ENCODE data around the gene EPRS1. TPM values are rescaled to one million over a fixed set of nuclear protein-coding genes. Genes with fewer than 3 reads are reported as not detected.

The EPRS1 gene
- polyA plus RNA-seq, 2 of the 4 experiments (the other 2 are of a cell fraction), result 69.4 to 113 TPM

DNA sequence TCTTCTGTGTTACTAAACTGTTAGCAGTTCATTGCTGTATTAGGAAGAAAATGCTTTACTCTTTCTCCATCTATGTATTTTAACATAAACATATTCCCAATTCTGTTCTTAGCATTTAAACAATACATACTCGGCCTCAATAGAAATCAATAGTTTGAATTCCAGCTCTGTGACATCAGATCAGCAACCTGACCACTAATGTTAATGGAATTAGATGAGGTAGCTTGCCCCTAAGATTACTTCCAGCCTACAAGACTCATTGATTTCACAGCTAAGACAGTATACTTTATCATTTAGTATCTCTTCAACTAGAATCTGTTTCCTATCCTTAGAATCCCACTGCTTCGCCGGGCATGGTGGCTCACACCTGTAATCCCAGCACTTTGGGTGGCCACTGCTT is 38.9 kb downstream of the EPRS1 start:
- Histone ChIP-seq H3K4me2 (no peak overlapping the region), H3K4me3 (no peak overlapping the region), H3K9me3 (no peaks in the 10 kb centered on the region), H3K4me1 (0 out of 3 replicates have a peak, but pooled peaks cover 5% of the 10 kb centered on the region), H3K27ac (no peak overlapping the region)
- ATAC-seq (no peak), DNase-seq (ENCODE audit: low read depth in 1 of 2, low spot score in 1 of 2) (no peak), FAIRE-seq (no peak)
- POLR2A ChIA-PET, result no interaction called here
- WGBS (ENCODE audit: missing lambda C conversion rate), result 86% methylated on average over 3 of the region's 3 CpGs
- CTCF ChIA-PET, result no interaction called here
- no peak for TF ChIP-seq RFX5 (IDR thresholded peaks at IDR 0.05)
- TF ChIP-seq CBX8 (IDR thresholded peaks at IDR 0.05), result no peak

- TF ChIP-seq MAX (IDR thresholded peaks at IDR 0.05), result no peak
- TF ChIP-seq BCL3 (IDR thresholded peaks at IDR 0.05), result no peak
- TF ChIP-seq, protein P1, sequence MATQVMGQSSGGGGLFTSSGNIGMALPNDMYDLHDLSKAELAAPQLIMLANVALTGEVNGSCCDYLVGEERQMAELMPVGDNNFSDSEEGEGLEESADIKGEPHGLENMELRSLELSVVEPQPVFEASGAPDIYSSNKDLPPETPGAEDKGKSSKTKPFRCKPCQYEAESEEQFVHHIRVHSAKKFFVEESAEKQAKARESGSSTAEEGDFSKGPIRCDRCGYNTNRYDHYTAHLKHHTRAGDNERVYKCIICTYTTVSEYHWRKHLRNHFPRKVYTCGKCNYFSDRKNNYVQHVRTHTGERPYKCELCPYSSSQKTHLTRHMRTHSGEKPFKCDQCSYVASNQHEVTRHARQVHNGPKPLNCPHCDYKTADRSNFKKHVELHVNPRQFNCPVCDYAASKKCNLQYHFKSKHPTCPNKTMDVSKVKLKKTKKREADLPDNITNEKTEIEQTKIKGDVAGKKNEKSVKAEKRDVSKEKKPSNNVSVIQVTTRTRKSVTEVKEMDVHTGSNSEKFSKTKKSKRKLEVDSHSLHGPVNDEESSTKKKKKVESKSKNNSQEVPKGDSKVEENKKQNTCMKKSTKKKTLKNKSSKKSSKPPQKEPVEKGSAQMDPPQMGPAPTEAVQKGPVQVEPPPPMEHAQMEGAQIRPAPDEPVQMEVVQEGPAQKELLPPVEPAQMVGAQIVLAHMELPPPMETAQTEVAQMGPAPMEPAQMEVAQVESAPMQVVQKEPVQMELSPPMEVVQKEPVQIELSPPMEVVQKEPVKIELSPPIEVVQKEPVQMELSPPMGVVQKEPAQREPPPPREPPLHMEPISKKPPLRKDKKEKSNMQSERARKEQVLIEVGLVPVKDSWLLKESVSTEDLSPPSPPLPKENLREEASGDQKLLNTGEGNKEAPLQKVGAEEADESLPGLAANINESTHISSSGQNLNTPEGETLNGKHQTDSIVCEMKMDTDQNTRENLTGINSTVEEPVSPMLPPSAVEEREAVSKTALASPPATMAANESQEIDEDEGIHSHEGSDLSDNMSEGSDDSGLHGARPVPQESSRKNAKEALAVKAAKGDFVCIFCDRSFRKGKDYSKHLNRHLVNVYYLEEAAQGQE (IDR thresholded peaks at IDR 0.05), result no peak
- TF ChIP-seq HMGXB4 (CRISPR knock-in tag; IDR thresholded peaks at IDR 0.05; ENCODE audit: borderline replicate concordance), result no peak
- TF ChIP-seq HOXB5 (CRISPR knock-in tag; IDR thresholded peaks at IDR 0.05), result no peak
- TF ChIP-seq PHF8 (IDR thresholded peaks at IDR 0.05; ENCODE audit: borderline replicate concordance, low read depth), result no peak
- no peak for TF ChIP-seq FOSL2 (IDR thresholded peaks at IDR 0.05)
- TF ChIP-seq FOSL2 (CRISPR knock-in tag; IDR thresholded peaks at IDR 0.05), result no peak
- H3K27ac ChIP-seq, result no peak overlapping the region
- H3K4me3 ChIP-seq, result no peak overlapping the region
- no peaks in the 10 kb centered on the region for H3K9me3 ChIP-seq
- no peak for DNase-seq (ENCODE audit: low read depth in 1 of 2, low spot score in 1 of 2)
- POLR2A ChIA-PET, result no interaction called here
- 78% methylated on average over 5 of the region's 5 CpGs for WGBS (ENCODE audit: missing lambda C conversion rate)
- CTCF ChIA-PET, result no interaction called here
- ATAC-seq, result no peak
- no peak overlapping the region for H3K4me2 ChIP-seq
- 0 out of 3 replicates have a peak, but pooled peaks cover 5% of the 10 kb centered on the region for H3K4me1 ChIP-seq
- FAIRE-seq, result no peak
These were observed 40.8 kb downstream of the EPRS1 start for GRCh38 chr1:220005489-220005888.

GRCh38 chr1:220003610-220004299 is 42.5 kb downstream of the EPRS1 start:
- Histone ChIP-seq H3K9me3 (no peaks in the 10 kb centered on the region), H3K4me2 (no peak overlapping the region), H3K4me1 (0 out of 3 replicates have a peak, but pooled peaks cover 5% of the 10 kb centered on the region), H3K4me3 (no peak overlapping the region), H3K27ac (no peak overlapping the region)
- CTCF ChIA-PET, result interaction anchor here (1.0 kb wide), 1 partner anchor 9 kb away, joined by 7 read pairs; no protein-coding TSS in a partner anchor
- POLR2A ChIA-PET, result no interaction called here
- no peak for DNase-seq (ENCODE audit: low read depth in 1 of 2, low spot score in 1 of 2)
- peak; percentile 39 for FAIRE-seq
- ATAC-seq, result no peak
- WGBS (ENCODE audit: missing lambda C conversion rate), result 97% methylated on average over 6 of the region's 6 CpGs
- TF ChIP-seq FOSB (CRISPR knock-in tag; IDR thresholded peaks at IDR 0.05), result no peak
- TF ChIP-seq HDAC2 (IDR thresholded peaks at IDR 0.05), result no peak
- no peak for TF ChIP-seq ATOH8 (CRISPR knock-in tag; IDR thresholded peaks at IDR 0.05; ENCODE audit: low read depth)
- TF ChIP-seq, protein P1 (IDR thresholded peaks at IDR 0.05), result no peak
- TF ChIP-seq BCL3 (IDR thresholded peaks at IDR 0.05), result no peak

Measured in A549 (cell line).